Stimulated activated memory B cell treated with anti-CD40 and anti-IgM and Interleukin-4, amounts not matched to agents 10 μg/mL and 1 μg/mL and 100 μg/mL, for 72 hours (primary cell): ENCODE results near the gene ETS1.
A peak's percentile ranks its signal among the peaks of the same experiment; 100 is the strongest.

ENCODE experiments used
- ATAC-seq: fragments of 150-1000 bp; cut with Tn5 transposase; 2 replicates; pipeline ENCODE4 v1.10.0; 2021
- H3K27ac Mint-ChIP-seq: one replicate; pipeline ENCODE4 v1.8.0; 2022; ENCODE audit warnings: mild to moderate bottlenecking, mixed read lengths
- H3K27me3 Mint-ChIP-seq: one replicate; pipeline ENCODE4 v1.8.0; 2022; ENCODE audit warnings: mixed read lengths
- H3K36me3 Mint-ChIP-seq: one replicate; pipeline ENCODE4 v1.8.0; 2022; ENCODE audit warnings: mixed read lengths
- H3K4me1 Mint-ChIP-seq: one replicate; pipeline ENCODE4 v1.8.0; 2022; ENCODE audit warnings: mixed read lengths
- H3K4me3 Mint-ChIP-seq: one replicate; pipeline ENCODE4 v1.8.0; 2022; ENCODE audit warnings: mild to moderate bottlenecking, moderate library complexity, mixed read lengths
- H3K9me3 Mint-ChIP-seq: one replicate; pipeline ENCODE4 v1.8.0; 2022; ENCODE audit warnings: mixed read lengths

Gene ETS1

GRCh38 chr11:128569291-128569690 is 18.1 kb downstream of the ETS1 start:
- no peaks in the 10 kb centered on the region for H3K27me3 Mint-ChIP-seq
- ATAC-seq, result no peak
- no peaks in the 10 kb centered on the region for H3K36me3 Mint-ChIP-seq
- no peak overlapping the region for H3K4me3 Mint-ChIP-seq
- H3K4me1 Mint-ChIP-seq, result peaks cover 30% of the 10 kb centered on the region
- H3K9me3 Mint-ChIP-seq, result no peaks in the 10 kb centered on the region
- H3K27ac Mint-ChIP-seq, result no peak overlapping the region

- Mint-ChIP-seq H3K9me3 (no peaks in the 10 kb centered on the region), H3K4me3 (no peak overlapping the region), H3K36me3 (no peaks in the 10 kb centered on the region), H3K27me3 (no peaks in the 10 kb centered on the region), H3K27ac (peak overlapping the region; percentile 49), H3K4me1 (peaks cover 40% of the 10 kb centered on the region)
- no peak for ATAC-seq
Measured at GRCh38 chr11:128568166-128568778, 19.1 kb downstream of the ETS1 start.

- H3K4me3 Mint-ChIP-seq, result no peak overlapping the region
- H3K36me3 Mint-ChIP-seq, result no peaks in the 10 kb centered on the region
- H3K27me3 Mint-ChIP-seq, result no peaks in the 10 kb centered on the region
- no peaks in the 10 kb centered on the region for H3K9me3 Mint-ChIP-seq
- peaks cover 40% of the 10 kb centered on the region for H3K4me1 Mint-ChIP-seq
- H3K27ac Mint-ChIP-seq, result peak overlapping the region; percentile 49
- ATAC-seq, result no peak
Measured at GRCh38 chr11:128567130-128567529, 20.2 kb downstream of the ETS1 start.

GRCh38 chr11:128565881-128566280 is 21.5 kb downstream of the ETS1 start:
- Mint-ChIP-seq H3K27me3 (no peaks in the 10 kb centered on the region), H3K9me3 (no peaks in the 10 kb centered on the region), H3K36me3 (no peaks in the 10 kb centered on the region), H3K4me1 (peaks cover 48% of the 10 kb centered on the region), H3K27ac (peak overlapping the region; percentile 41), H3K4me3 (no peak overlapping the region)
- ATAC-seq, result no peak

GRCh38 chr11:128564642-128565245 is 22.6 kb downstream of the ETS1 start:
- ATAC-seq, result peak; percentile 63
- no peaks in the 10 kb centered on the region for H3K27me3 Mint-ChIP-seq
- peak overlapping the region; percentile 78 for H3K27ac Mint-ChIP-seq
- peak overlapping the region; percentile 62 for H3K4me3 Mint-ChIP-seq
- H3K9me3 Mint-ChIP-seq, result no peaks in the 10 kb centered on the region
- no peaks in the 10 kb centered on the region for H3K36me3 Mint-ChIP-seq
- H3K4me1 Mint-ChIP-seq, result peaks cover 53% of the 10 kb centered on the region

- H3K9me3 Mint-ChIP-seq, result no peaks in the 10 kb centered on the region
- H3K36me3 Mint-ChIP-seq, result no peaks in the 10 kb centered on the region
- peak overlapping the region; percentile 78 for H3K27ac Mint-ChIP-seq
- H3K4me1 Mint-ChIP-seq, result peaks cover 56% of the 10 kb centered on the region
- ATAC-seq, result peak; percentile 95
- H3K4me3 Mint-ChIP-seq, result peak overlapping the region; percentile 62
- H3K27me3 Mint-ChIP-seq, result no peaks in the 10 kb centered on the region
Measured at GRCh38 chr11:128563942-128564641, 23.3 kb downstream of the ETS1 start.

- peak overlapping the region; percentile 78 for H3K27ac Mint-ChIP-seq
- H3K27me3 Mint-ChIP-seq, result no peaks in the 10 kb centered on the region
- H3K4me1 Mint-ChIP-seq, result peaks cover 55% of the 10 kb centered on the region
- H3K4me3 Mint-ChIP-seq, result no peak overlapping the region
- no peaks in the 10 kb centered on the region for H3K9me3 Mint-ChIP-seq
- H3K36me3 Mint-ChIP-seq, result no peaks in the 10 kb centered on the region
- ATAC-seq, result no peak
Measured at GRCh38 chr11:128563308-128563707, 24.1 kb downstream of the ETS1 start.

- Mint-ChIP-seq H3K27ac (peak overlapping the region; percentile 58), H3K36me3 (no peaks in the 10 kb centered on the region), H3K9me3 (no peaks in the 10 kb centered on the region), H3K4me1 (peaks cover 34% of the 10 kb centered on the region), H3K4me3 (no peak overlapping the region), H3K27me3 (no peaks in the 10 kb centered on the region)
- ATAC-seq, result no peak
Measured at GRCh38 chr11:128559496-128560103, 27.8 kb downstream of the ETS1 start.

GRCh38 chr11:128555606-128556005 is 31.8 kb downstream of the ETS1 start:
- Mint-ChIP-seq H3K36me3 (no peaks in the 10 kb centered on the region), H3K27me3 (no peaks in the 10 kb centered on the region), H3K27ac (no peak overlapping the region), H3K4me3 (no peak overlapping the region), H3K4me1 (peaks cover 48% of the 10 kb centered on the region), H3K9me3 (no peaks in the 10 kb centered on the region)
- ATAC-seq, result no peak

- Mint-ChIP-seq H3K36me3 (no peaks in the 10 kb centered on the region), H3K27ac (peak overlapping the region; percentile 89), H3K4me1 (peaks cover 55% of the 10 kb centered on the region), H3K27me3 (no peaks in the 10 kb centered on the region), H3K9me3 (no peaks in the 10 kb centered on the region), H3K4me3 (peak overlapping the region; percentile 70)
- ATAC-seq, result no peak
Measured at GRCh38 chr11:128553662-128554362, 33.5 kb downstream of the ETS1 start.

GRCh38 chr11:128552783-128553661 is 34.3 kb downstream of the ETS1 start:
- H3K27ac Mint-ChIP-seq, result peak overlapping the region; percentile 89
- peaks cover 62% of the 10 kb centered on the region for H3K4me1 Mint-ChIP-seq
- no peaks in the 10 kb centered on the region for H3K9me3 Mint-ChIP-seq
- H3K27me3 Mint-ChIP-seq, result no peaks in the 10 kb centered on the region
- H3K4me3 Mint-ChIP-seq, result peak overlapping the region; percentile 70
- no peaks in the 10 kb centered on the region for H3K36me3 Mint-ChIP-seq
- peak; percentile 92 for ATAC-seq

- Mint-ChIP-seq H3K4me1 (peaks cover 73% of the 10 kb centered on the region), H3K27me3 (no peaks in the 10 kb centered on the region), H3K4me3 (peak overlapping the region; percentile 70), H3K36me3 (no peaks in the 10 kb centered on the region), H3K27ac (peak overlapping the region; percentile 89), H3K9me3 (no peaks in the 10 kb centered on the region)
- peak; percentile 71 for ATAC-seq
Measured at GRCh38 chr11:128551611-128552335, 35.6 kb downstream of the ETS1 start.

- Mint-ChIP-seq H3K4me3 (no peak overlapping the region), H3K27me3 (no peaks in the 10 kb centered on the region), H3K4me1 (peaks cover 73% of the 10 kb centered on the region), H3K9me3 (no peaks in the 10 kb centered on the region), H3K36me3 (no peaks in the 10 kb centered on the region), H3K27ac (peak overlapping the region; percentile 89)
- ATAC-seq, result no peak
Measured at GRCh38 chr11:128551058-128551457, 36.3 kb downstream of the ETS1 start.
